T1000 (cell line): Measurements from ENCODE around the gene SLC9C1.

Experiments used
- DNase-seq: peaks from one replicate; lab custom pipeline; 2025; ENCODE audit warnings: mixed read lengths; lab: John Stamatoyannopoulos, UW

SLC9C1 gene

DNA sequence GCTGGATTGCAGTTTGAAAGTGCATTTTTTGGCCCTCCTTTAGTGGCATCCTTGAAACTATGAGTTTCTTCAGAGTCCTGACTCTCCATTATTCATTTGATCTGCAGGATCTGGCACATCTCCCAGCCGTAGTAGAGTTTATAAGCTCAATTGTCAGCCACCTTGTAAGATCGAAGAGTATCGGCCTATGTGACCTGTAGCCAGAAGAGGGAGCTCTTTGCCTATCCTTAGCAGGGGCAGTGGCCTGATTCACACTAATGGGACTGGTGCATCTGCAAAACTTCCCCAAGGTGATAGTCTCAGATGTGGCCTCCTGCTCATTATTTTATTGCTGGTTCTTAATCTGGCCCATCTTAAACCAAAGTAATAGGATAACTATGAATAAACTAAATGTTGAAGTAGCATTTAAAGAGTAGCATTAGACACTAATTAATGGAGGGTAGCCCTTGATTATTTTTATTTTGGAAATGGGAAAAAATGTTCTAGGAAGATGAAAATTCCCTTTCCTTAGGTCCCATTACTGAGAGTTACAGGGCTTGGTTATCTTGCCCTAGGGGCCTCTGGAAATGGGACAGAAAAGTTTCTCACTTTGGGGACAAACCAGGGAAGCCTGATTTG, 182.1 kb downstream of the SLC9C1 start:
- no peak for DNase-seq

DNA sequence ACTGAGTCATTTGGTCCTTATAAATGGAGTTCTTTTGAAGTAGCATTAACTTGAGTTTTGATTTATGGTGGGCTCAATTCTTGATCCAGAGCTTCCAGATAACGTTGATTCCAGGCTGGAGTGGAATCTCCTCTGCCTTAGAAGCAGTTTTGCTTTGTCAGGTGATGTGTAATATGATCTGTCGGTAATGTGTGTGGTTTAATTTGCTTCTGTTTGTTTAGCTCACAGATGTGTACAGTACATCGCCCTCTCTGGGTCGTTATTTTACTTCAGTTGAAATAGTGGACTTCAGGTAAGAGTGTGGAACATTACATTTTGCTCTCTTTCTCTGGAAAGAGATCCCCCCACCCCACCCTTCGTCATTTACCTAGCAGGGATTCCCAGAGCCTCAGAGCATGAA, 184.7 kb downstream of the SLC9C1 start:
- no peak for DNase-seq

DNA sequence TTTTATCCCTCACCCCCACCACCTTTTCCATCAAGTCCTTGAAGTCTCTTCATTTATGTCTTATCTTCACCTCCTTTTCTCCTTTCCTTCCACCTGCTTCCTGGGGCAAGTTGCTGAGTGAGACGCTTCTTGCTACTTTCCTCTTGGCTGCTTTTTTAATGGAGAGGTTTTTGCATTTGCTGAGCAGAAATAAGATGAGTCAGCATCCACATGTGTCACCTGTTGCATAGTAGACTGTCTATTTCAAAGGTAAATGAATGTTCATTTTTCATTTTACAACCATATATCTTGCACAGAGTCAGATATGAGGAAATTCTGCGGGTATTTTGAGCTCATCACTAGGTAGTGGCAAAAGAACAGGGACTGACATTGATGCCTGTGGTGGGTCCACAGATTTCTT, 189.2 kb downstream of the SLC9C1 start:
- DNase-seq: no peak

DNA sequence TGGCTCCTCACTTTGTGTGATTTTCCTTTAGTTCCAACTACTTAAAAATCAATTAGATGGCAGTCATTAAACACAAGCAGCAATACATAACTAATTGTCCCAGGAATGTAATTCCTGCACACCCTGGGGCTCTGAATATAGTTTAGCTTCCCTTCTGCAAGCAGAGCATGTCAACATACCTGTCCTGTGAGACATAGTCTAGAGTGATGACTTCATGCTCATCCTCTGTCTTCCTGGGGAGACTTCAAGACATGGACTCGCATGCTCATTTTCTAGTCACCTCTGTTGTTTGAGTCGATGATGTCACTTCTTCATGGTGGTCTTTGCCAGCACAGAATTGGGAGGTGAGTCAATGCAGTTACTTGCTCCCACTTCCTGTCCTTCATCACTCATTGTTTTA, 192.1 kb downstream of the SLC9C1 start:
- peak; percentile 29 for DNase-seq

DNA sequence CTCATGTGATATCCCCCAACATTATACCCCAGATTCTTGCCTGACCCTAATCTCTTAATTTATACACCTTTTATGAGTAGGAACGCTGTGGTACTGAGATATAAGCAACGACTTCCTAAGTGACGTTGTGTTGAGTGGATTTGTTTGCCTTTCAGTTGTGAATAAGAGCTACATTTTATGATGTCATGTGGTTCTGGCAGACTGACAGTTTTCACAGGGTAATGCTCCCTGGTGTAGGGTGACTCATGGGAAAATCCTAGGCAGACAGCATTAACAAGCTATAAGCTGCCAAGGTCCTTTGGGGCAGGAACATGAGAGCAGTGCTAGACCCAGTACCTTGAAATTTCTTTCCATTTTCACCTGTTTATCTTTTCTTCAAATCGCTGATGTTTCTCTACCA, 196.6 kb downstream of the SLC9C1 start:
- DNase-seq: peak; percentile 82

DNA sequence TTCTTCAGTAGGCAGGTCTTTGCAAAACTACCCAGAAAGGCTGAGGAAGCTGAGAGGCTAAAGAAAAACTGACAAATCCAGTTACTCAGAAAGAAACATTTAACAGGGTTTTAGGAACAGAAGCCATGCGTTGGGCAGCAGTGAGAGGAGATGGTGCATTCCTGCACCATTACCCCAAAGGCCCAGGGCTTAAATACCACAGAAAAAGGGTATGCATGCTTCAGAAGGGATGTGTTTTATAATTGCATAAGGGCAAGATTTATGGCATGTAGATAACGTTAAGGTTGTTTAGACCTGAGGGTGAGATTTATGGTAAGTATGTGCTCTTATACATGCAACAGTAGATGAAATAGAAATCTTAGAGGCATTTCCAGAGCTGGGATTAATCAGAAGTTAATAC, 197.8 kb downstream of the SLC9C1 start:
- DNase-seq: no peak

DNA sequence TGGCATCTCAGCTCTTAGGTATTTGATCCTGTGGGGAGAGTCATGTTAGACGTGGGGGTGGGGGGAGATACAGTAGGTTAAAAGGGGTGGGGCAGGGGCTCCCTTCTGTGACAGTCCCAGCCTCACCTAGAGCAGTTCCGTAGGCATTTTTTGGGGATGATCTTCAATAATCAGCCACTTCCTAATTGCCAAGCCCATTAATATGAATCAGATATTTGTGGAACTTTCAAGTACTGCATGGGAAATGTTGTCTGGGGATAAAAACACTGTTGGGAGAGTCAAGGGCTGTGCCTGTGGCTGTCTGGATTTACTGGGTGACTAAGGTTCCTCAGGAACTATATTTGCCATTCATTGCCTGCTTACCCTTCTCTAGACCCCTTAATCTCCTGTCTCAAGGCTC, 198.3 kb downstream of the SLC9C1 start:
- no peak for DNase-seq

DNA sequence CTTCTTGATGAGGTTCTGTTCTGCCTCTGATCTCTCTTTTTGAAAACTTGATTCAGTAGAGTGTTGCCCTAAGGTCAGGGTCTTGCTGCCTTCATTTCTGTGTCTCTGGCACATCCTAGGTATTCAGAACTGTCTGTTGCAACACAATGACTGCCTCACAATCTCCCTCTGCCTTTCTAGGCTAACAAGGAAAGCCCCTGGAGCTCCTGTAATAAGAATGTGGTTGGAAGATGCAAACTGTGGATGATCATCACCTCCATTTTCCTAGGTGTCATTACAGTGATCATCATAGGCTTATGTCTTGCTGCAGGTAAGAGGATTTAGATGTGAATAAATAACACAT, 200.9 kb downstream of the SLC9C1 start:
- DNase-seq: no peak

DNA sequence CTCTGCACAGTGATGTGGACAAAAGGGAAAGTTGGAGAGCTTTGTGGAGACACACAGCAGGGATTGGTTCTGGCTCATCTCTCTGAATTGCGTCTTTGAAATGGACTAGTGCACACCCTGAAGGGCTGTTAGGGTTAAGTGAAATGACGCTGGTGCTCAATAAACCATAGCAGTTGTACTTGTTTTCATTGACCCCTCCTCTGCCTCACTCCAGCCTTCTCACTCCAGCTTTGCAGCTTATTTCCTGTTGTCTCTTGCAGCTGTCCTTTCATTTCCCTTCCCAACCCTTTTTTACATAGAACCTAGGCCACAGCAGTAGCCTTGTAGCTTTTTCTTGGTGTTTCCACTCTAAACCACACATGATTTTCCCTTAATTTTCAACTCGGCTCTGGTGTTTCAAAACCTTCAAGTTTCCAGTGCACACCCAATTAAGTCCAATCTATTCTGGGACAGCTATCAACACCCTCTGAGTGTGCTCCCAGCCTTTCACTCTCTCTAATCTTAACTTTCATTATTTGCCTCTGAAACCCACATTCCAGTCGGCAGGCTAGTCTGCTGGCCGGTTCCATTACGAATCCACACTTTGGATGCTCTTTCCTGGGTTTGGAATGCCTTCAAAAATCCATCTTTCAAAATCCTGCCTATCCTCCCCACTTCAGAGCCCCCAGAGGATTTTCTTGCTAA, 201.4 kb downstream of the SLC9C1 start:
- DNase-seq: no peak

DNA sequence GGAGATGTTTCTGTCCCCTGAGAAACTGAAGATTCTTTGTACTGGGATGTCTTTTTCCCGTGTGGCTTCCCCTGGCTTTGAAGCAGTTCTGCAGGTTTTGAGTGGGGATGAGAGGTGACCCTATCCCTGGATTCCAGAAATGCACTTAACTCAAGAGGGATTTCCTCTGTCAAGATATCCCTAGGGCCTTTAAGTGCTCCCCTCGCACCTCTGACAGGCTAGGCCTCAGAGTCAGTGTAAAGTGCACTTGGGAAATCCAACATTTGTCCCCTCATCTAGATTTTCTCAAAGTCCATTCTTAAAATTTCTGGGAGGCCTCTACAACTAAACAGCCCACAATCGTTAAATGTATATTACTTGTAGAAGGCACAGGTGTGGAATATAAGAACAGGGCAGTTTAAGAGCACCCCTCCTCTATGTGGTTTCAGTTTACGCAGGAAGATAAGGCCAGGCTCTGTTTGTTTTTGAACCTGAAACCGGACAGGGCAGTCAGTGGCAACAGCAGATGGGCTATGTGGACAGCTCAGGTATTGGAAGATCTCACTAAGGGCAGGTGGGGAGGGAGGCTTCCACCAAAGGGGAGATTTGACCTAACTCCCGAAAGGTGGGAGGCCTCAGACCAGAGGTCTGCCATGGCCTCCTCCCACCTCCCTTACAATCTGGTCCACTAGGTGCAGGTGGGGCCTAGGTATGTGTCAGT, 203.0 kb downstream of the SLC9C1 start:
- no peak for DNase-seq
